Thyroid gland (tissue), 4 donors: ENCODE measurements around the gene PHKA1.

Experiments
- CTCF ChIP-seq, 6 experiments: fragments of 200-600 bp in 3 of 6; fragments of 450-650 bp in 3 of 6; sonication (generic) in 3 of 6; IDR thresholded peaks; one replicate each; pipeline ENCODE4 v1.5.1; 2016 to 2019; ENCODE audit warnings: antibody characterized with exemption in 6 of 6, mild to moderate bottlenecking in 2 of 6, inconsistent platforms in 1 of 6, moderate library complexity in 1 of 6
- POLR2A ChIP-seq, 2 donors: fragments of 450-650 bp; IDR thresholded peaks; one replicate each; pipeline ENCODE4 v1.6.1; 2017; ENCODE audit warnings: antibody characterized with exemption in 2 of 2, mild to moderate bottlenecking in 2 of 2, moderate library complexity in 1 of 2

GRCh38 chrX:72727846-72728245, 13.7 kb upstream of the PHKA1 start:
- TF ChIP-seq CTCF (IDR thresholded peaks at IDR 0.05) = no peak
- TF ChIP-seq POLR2A (IDR thresholded peaks at IDR 0.05) = no peak
